GM23338 (cell line): ENCODE data around the gene SERAC1.

Source experiments
- CTCF ChIP-seq, 2 experiments: fragments of 200-600 bp in 1 of 2; sonication (generic) in 1 of 2; conservative IDR thresholded peaks; 2 replicates each; pipeline versions ENCODE4 v1.5.1 to v1.6.1; 2016 to 2017; ENCODE audit warnings: antibody characterized with exemption in 2 of 2, low read depth in 2 of 2, mild to moderate bottlenecking in 2 of 2, moderate library complexity in 1 of 2
- EZH2 ChIP-seq: fragments of 200-600 bp; sonication (generic); IDR thresholded peaks from one replicate; pipeline ENCODE4 v1.8.0; 2017; ENCODE audit warnings: antibody characterized with exemption, mild to moderate bottlenecking, low read depth; ENCODE audit not compliant: unreplicated experiment
- EZH2phosphoT487 ChIP-seq: fragments of 200-600 bp; sonication (generic); IDR thresholded peaks from one replicate; pipeline ENCODE4 v1.8.1; 2018; ENCODE audit warnings: antibody characterized with exemption; ENCODE audit not compliant: unreplicated experiment
- NANOG ChIP-seq: IDR thresholded peaks from 2 replicates; pipeline ENCODE4 v1.6.1; 2016; ENCODE audit warnings: antibody characterized with exemption, borderline replicate concordance
- POLR2AphosphoS5 ChIP-seq: IDR thresholded peaks from 2 replicates; pipeline ENCODE4 v1.6.1; 2016; ENCODE audit warnings: antibody characterized with exemption, low read depth
- REST ChIP-seq: IDR thresholded peaks from one replicate; pipeline ENCODE4 v1.6.1; 2018; ENCODE audit warnings: antibody characterized with exemption; ENCODE audit not compliant: unreplicated experiment
- ZNF331 ChIP-seq: fragments of 250-450 bp; sonication (Bioruptor Pico); IDR thresholded peaks from 2 replicates; pipeline ENCODE4 v1.5.0; 2020; ENCODE audit warnings: low read depth, mild to moderate bottlenecking, moderate library complexity

DNA sequence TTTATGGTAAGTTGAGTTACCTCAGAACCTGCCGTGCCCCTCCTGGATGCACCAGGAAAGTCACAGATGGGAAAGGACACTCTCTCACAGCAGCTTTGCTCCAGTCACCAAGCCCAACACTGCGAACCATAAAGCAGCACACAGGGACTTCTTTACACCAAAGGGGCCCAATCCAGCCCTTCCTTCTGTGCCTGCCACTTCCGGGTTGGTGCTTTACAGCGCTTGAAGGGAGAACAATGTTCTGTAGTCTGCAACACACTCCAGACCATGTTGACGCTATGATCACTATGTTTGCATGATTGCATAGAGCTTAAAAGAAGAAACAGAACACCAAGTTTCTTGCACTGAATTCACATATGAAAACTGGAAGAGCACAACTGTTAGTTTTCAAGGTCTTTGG is 57.1 kb downstream of the SERAC1 start:
- no peak for TF ChIP-seq EZH2
- no peak for TF ChIP-seq POLR2AphosphoS5
- no peak for TF ChIP-seq CTCF (conservative IDR thresholded peaks at IDR 0.05; ENCODE audit: low read depth in 2 of 2)
- TF ChIP-seq ZNF331 = no peak
- no peak for TF ChIP-seq EZH2phosphoT487
- TF ChIP-seq NANOG = no peak
- TF ChIP-seq REST = no peak
